HG02870 (cell line): ENCODE results near the gene NOTCH2.
A peak's percentile ranks its signal among the peaks of the same experiment; 100 is the strongest.
"Not testable (repeated sequence)": the region's sequence is repeated elsewhere in the genome, so short reads cannot be mapped to it uniquely, and the experiment has no call there.

Experiments
- ATAC-seq: cut with Tn5 transposase; IDR thresholded peaks from one replicate; pipeline ENCODE4 v1.9.1; 2021; ENCODE audit warnings: mild to moderate bottlenecking, moderate library complexity; ENCODE audit not compliant: unreplicated experiment

NOTCH2 gene

GRCh38 chr1:120069920-120070214 lies 405 bp upstream of the NOTCH2 start:
- ATAC-seq: not testable (repeated sequence)

GRCh38 chr1:120068683-120069066 lies 787 bp downstream of the NOTCH2 start:
- not testable (repeated sequence) for ATAC-seq

DNA sequence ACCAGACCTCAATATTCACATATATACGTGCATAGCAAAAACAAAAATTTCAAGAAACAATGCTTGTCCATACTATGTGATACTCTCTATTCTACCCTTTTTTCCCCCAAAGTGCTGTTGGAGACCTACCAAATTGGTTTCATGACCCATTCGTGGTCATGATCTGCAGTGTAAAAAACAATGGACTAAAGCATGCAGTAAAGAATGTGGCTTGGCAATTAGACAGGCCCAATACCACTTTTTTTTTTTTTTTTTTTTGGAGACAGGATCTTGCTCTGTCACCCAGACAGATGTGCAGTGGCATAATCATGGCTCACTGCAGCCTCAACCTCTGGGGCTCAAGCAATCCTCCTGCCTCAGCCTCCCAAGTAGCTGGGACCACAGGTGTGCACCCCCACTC lies 21.3 kb downstream of the NOTCH2 start:
- not testable (repeated sequence) for ATAC-seq

DNA sequence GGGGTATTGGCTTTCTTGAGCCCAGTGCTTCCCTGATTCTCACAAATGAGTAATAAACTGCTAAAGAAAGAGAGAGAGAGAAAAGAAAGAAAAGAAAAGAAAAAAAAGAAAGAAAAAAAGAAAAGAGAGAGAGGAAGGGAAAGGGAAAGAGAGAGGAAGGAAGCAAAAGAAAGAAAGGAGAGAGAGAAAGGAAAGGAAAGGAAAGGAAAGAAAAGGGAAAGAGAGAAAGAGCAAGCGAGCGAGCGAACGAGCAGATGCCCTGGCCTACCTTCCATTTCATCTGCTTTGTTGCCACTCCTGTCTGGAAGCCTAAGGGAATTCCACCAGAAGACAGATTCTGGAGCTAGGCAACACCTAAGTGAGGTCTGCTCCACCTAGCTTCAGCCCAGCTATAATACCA lies 27.7 kb downstream of the NOTCH2 start:
- ATAC-seq: not testable (repeated sequence)

DNA sequence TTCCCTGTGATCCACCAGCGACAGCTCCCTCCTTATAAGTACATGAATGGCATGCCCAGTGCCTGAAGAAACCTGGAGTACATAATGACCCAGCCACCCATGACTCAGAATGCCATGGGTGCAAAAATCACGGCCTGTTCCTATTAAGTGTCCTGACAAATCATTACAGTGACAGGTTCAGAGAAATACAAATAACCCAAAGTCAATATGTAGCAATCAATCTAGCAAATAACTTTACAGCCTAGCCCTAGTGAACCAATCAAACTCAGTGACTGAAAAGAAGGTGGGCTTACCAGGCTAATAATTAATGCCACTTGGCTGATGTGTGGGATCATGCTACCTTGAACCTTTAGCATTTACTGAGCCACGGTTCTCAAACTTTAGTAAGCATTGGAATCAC lies 37.2 kb downstream of the NOTCH2 start:
- not testable (repeated sequence) for ATAC-seq

DNA sequence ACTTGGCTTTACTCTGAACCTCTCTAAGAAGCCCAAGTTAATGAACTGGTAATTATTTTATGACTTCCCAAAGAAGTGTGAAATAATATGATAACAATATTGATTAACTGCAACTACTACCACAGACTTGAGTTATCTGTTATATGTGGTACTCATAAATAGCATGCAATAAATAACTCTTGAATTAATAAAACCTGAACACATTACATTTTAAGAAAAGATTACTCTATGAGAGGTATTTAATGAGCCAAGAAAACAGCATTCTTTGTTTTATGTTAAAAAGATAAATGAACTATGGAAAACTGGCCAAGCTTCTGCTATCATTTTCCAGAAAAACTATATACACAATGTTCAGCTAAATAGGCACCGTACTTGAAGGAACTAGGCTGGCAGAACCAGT lies 45.7 kb downstream of the NOTCH2 start:
- not testable (repeated sequence) for ATAC-seq

- not testable (repeated sequence) for ATAC-seq
Observed at GRCh38 chr1:120014978-120015377, 54.5 kb downstream of the NOTCH2 start.

DNA sequence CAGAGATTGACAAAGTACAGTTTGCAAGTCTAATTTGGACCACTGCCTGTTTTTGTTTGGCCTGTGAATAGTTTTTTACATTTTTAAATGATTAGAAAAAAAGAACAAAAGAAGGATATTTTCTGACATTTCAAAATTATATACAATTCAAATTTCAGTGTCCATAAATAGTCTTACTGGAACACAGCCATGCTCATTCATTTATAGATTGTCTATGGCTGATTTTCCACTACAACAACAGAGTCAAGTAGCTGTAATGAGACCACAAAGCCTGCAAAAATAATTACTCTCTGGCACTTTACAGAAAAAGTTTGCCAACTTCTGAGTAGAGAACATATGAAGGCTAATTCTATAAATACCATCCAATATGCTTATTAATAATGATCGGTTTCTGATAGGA lies 61.1 kb downstream of the NOTCH2 start:
- not testable (repeated sequence) for ATAC-seq

DNA sequence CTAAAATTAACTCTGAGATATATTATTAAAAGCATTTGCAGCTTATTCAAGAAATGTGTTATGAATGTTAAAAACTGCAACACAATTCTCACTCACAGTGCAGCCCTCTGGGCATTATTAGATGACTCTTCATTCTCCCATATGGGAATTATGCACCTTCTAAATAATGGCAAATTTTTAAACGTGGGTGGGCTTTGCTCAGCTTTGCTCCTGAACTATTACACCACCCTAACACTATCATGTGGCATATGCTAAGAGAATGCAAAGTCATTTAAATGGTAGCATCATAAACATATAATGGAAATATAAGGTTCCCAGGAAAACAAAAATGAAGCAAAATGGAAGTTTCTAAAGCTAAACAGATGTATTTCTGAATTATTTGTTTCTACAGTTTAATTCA lies 61.6 kb downstream of the NOTCH2 start:
- ATAC-seq: not testable (repeated sequence)

GRCh38 chr1:120001035-120001434 lies 68.4 kb downstream of the NOTCH2 start:
- not testable (repeated sequence) for ATAC-seq

DNA sequence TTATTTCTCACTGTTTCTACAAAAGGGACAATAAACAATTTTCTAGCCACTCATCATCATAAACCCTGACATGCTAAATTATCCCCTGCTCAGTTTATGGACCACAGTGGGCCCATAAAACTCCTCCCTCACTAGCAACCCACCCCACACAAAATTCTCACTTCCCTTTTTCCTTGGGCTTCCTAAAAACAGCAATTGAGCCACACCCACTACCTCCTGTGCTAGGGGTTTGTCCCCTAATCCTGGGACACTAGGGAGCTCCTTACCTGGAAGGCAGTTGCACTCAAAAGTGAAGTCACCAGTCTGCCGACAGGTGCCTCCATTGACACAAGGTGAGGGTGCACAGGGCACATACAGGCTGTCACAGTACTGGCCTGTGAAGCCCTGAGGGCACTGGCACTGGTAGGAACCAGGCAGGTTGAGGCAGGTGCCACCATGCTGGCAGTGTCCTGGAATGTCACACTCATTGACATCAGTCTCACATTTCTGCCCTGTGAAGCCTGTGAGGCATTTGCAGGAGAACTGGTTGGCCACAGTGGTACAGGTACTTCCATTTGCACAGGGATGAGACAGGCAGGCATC lies 72.6 kb downstream of the NOTCH2 start:
- not testable (repeated sequence) for ATAC-seq

GRCh38 chr1:119995975-119996374 lies 73.5 kb downstream of the NOTCH2 start:
- not testable (repeated sequence) for ATAC-seq

GRCh38 chr1:119988306-119989062 lies 81.0 kb downstream of the NOTCH2 start:
- ATAC-seq: no peak

DNA sequence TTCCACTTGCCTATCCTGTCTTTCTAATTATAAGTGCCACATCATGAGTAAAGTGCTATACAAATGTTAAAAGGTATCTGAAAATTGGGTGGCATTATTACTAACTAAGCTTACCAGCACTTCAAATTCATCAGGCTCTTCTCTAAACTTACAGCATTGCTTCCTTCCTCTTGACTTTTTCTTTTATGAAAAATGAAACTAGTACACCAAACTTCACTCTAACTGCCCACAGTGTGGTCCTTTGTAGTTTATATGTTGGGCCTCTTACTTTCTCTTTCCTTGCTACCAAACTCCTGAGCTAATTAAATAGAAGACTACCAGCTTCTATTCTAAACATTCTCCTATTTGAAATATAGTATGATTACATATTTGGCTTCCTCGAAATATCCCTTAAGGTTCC lies 81.8 kb downstream of the NOTCH2 start:
- ATAC-seq: peak; percentile 76

GRCh38 chr1:119987112-119987511 lies 82.3 kb downstream of the NOTCH2 start:
- no peak for ATAC-seq

DNA sequence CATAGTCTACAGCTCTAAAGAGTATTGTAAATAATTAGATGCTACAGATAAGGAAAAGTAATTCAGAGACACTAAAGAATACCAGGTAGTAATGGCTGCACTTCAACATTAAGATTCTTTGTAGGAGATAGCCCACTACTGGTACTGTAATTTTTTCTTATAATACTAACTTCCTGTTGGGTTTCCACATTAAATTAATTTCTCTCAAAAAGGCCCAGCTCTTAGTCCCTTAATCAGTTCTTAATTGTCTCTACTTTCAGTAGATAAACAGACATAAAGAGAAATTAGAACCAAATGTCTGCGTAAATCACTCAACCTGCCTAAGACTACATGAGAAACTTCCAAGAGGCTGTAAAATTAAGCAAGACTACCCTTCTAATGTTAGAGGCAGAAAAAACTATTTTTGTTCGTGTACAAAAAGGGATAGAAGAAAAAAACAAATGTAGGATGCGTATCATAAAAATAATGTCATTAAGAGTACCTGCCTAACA lies 83.4 kb downstream of the NOTCH2 start:
- ATAC-seq: no peak

DNA sequence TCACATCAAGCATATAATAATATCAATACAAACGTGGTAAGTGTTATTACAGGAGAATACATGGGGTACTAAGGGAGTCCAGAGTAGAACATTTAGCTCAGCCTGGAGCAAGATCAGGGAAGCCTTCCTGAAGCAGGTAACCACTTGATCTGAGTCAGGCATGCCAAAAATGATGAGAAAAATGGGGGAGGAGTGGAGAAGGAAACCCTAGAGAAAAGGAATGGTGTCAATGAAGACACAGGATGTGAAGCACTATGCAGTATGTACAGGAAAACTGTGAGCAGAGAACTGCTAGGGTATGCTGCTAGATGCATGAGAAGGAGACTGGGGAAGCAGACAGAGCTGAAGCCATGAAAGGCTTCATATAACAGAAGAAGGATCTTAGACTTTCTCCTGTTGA lies 84.7 kb downstream of the NOTCH2 start:
- no peak for ATAC-seq

GRCh38 chr1:119981986-119982815 lies 87.3 kb downstream of the NOTCH2 start:
- no peak for ATAC-seq

DNA sequence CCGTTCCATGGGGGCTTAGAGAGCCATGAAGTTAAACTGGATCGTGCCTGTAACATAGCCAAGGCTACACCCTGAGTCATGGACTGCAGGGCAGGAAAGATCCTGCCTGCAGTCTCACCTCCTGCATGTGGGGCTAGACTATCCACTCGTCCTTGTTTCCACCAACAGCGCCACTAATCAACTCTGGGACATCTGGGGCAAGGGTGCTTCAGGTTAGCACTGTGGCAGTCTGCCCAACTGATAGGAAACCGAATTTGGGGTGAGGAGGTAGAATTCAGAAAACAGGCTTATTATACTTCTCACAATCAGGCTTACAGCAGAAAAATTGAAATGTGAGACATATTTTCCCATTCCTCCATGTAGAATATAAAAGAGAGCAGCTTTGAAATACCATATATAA lies 88.0 kb downstream of the NOTCH2 start:
- no peak for ATAC-seq

GRCh38 chr1:119978018-119978505 lies 91.4 kb downstream of the NOTCH2 start:
- no peak for ATAC-seq

DNA sequence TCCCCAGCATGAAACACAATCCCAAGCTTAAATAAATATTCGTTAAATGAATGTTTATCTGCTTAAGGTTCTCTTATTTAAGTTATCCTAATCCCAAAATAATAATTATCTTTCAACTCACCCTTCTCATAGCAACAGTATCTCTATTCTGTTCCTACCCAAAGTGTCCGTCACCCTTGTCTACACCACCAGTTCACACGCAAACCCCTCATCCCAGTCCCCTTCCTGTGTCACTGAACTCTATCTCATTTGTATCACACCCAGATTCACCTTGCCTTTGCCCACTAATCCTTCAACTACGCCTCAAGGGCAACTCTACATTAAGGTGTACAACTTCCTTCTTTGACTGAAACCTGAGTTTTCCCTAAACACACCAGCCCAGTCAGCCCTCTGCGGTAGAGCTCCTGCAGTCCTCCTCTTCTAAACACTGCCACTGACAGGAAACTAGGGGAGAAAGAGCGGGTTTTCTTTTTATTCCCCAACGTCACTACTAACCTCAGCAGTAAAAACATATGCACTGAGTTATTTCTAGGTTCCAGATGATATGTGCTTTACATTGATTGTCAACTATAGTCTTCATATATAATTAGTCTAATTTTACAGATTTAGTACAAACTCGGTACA lies 92.2 kb downstream of the NOTCH2 start:
- ATAC-seq: not testable (repeated sequence)
